Measurements from ENCODE around the gene DRAXIN. TPM values are rescaled to one million over a fixed set of nuclear protein-coding genes. Genes with fewer than 3 reads are reported as not detected.

Gene DRAXIN
- total RNA-seq, 1 donor: 0.27 TPM

DNA sequence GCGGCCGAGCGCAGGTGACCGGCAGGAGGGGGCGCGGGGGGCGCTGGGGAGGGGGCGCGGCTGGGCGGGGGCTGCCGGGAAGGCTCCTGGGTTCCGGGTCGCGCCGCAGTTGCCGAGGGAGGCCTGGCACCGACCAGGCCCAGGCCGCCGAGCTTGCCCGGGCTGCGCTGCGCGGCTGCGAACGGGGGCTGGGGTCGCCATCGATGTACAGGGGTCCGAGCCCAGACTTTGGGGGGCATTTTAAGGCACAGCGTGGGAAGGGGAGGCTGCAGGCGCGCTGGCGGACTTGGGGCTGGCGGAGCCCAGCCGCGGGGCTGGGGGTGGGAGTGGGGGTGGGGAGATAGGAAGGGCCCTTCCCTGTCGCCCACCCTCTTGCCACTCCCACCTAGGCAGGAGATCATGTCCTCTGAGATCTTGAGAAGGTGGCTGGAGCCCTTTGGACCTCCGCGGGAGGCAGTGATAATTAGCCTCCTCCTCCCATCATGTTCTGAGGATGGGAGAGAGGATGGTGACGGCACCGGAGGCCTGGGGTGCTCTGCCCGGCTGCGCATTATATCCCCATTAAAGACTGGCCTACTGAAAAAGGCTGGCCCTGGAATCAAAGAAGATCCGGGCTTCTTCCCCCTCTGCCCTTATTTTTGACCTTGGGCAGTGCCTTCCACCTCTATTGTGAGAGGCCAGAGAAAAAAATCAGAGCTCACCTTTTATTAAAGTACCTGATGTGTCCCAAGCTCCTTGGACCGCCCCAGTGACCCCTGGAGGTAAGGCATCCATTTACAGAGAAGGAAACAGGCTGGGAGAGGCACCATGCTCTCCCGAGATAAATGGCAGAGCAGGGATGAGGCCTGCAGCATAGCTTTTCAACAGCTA lies 36.3 kb upstream of the DRAXIN start:
- no peak for DNase-seq (ENCODE audit: low read depth in 2 of 3, low spot score in 2 of 3)

DNA sequence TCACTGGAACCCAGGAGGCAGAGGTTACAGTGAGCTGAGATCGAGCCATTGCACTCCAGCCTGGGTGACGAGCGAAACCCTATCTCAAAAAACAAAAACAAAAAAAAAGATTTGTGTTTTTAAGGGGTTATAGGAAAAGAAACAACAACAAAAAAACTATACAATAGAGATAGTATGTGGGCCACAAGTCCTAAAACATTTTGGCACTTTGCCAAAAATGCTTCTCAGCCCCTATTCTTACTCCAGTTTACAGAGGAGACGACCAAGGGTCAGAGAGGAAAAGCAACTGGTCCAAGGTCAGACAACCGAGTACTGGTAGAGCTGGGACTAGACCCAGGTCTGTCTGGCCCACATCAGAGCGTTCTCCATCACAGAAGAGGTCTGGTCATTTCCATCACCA lies 33.9 kb upstream of the DRAXIN start:
- no peak for DNase-seq (ENCODE audit: low read depth in 2 of 3, low spot score in 2 of 3)

DNA sequence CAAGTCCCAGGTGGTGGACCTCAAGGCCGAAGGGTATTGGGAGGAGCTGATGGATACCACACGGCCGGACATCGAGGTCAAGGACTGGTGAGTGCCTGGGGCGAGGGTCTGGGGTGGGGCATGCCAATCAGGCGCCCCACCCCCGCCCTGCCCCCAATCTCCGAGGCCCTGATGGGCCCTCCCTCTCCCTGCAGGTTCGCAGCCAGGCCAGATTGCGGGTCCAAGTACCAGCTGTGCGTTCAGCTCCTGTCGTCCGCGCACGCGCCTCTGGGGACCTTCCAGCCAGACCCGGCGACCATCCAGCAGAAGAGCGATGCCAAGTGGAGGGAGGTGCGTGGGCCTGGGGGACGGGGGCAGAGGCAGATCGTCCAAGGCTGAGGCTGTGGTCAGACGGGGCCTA lies 33.0 kb upstream of the DRAXIN start:
- no peak for DNase-seq (ENCODE audit: low read depth in 2 of 3, low spot score in 2 of 3)

DNA sequence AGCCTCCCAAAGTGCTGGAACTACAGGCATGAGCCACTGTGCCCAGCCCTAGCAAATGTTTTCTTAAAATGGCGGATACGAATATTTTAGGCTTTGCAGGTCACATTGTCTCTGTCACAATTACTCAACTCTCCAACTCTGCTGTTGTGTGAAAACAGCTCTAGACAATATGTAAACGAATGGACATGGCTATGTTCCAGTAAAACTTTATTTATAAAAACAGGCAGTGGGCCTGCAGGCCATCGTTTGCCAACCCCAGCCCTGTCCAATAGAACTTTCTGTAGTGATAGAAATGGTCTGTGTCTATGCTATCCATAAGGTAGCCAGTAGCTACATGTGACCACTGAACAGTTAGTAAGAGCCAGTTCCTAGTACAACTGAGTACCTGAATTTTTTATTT lies 31.8 kb upstream of the DRAXIN start:
- DNase-seq (ENCODE audit: low read depth in 2 of 3, low spot score in 2 of 3): no peak

DNA sequence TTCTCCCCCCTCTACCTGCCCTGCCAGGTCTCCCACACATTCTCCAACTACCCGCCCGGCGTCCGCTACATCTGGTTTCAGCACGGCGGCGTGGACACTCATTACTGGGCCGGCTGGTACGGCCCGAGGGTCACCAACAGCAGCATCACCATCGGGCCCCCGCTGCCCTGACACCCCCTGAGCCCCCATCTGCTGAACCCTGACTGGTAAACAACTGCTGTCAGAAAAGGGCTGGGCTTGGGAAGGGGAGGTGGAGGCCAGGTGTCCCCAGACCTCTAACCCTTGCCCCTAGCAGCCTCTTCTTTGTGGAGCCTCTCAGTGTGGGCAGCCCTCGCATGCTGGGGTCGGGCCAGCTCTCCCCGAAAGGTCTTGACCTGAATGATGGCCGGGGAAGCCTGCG lies 30.4 kb upstream of the DRAXIN start:
- no peak for DNase-seq (ENCODE audit: low read depth in 2 of 3, low spot score in 2 of 3)

DNA sequence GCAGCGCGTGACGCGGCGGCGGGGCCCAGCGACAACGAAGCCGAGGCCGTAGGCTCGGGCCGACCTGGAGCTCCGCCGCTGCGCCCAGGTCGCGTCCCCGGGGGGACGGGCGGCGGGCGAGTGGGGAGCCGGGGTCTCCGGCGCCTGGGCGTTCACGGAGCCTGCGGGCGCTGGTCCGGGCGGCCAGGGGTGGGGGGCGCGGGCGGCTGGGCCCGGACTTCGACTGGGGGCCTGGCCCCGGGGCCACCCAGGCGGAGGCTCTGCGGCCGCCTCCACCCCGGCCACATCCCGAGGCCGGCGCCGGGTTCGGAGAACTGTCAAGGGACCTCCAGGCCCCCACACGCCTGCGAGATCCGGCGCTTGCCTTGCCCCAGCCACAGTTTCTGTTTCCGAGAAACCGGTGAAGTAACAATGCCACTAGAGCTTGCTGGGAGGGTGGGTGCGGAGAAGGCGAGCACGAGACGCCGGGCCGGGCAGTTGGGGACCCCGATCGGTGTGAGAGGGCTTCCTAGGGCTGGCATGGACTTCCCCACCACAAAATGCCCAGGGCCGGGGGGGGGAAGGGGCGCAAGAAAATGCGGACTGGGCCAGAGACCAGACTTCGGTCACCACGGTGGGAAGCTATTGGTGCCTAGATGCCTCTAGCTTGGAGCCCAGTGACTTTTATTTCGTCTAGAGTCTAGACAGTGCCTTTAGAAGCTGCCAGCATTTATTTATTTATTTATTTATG lies 27.0 kb upstream of the DRAXIN start:
- DNase-seq (ENCODE audit: low read depth in 2 of 3, low spot score in 2 of 3): peak in 1 of 3 donors; percentile 61

DNA sequence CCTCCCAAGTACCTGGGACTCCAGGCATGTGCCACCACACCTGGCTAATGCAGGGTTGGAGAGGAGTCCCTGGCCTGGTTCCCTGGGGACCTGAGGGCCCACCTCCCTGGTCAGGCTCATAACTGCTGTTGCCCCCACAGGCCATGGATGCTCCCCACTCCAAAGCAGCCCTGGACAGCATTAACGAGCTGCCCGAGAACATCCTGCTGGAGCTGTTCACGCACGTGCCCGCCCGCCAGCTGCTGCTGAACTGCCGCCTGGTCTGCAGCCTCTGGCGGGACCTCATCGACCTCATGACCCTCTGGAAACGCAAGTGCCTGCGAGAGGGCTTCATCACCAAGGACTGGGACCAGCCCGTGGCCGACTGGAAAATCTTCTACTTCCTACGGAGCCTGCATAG lies 23.0 kb upstream of the DRAXIN start:
- DNase-seq (ENCODE audit: low read depth in 2 of 3, low spot score in 2 of 3): no peak

DNA sequence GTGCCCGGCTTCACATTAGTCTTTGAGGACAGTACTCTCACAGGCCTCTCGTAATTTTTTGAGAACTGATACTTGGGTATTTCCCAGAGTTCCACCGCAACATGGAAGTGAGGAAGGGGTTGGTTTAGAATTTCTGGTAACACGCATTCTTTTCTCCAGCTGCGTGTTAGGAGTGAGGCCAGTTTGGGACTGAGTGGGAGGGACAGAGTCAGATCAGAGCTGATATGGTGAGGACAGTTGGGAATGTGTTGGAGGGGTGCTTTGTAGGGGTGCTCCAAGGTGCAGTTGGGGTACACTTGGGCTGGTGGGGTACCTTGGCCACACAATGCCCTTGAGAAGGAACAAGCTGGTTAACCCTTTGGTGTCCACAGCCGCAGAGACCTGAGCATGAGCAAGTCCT lies 20.8 kb upstream of the DRAXIN start:
- no peak for DNase-seq (ENCODE audit: low read depth in 2 of 3, low spot score in 2 of 3)

DNA sequence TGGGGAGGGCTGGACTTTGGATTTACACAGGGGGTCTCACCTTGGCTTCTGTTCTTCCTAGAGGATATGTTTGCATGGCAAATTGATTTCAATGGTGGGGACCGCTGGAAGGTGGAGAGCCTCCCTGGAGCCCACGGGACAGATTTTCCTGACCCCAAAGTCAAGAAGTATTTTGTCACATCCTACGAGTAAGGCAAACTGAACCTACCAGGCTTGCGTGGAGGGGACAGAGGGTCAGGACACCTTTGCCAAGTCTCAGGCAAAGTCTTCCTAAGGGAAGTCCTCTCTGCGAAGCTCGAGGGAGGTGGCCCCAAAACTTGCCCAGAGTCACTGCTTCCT lies 20.3 kb upstream of the DRAXIN start:
- no peak for DNase-seq (ENCODE audit: low read depth in 2 of 3, low spot score in 2 of 3)

DNA sequence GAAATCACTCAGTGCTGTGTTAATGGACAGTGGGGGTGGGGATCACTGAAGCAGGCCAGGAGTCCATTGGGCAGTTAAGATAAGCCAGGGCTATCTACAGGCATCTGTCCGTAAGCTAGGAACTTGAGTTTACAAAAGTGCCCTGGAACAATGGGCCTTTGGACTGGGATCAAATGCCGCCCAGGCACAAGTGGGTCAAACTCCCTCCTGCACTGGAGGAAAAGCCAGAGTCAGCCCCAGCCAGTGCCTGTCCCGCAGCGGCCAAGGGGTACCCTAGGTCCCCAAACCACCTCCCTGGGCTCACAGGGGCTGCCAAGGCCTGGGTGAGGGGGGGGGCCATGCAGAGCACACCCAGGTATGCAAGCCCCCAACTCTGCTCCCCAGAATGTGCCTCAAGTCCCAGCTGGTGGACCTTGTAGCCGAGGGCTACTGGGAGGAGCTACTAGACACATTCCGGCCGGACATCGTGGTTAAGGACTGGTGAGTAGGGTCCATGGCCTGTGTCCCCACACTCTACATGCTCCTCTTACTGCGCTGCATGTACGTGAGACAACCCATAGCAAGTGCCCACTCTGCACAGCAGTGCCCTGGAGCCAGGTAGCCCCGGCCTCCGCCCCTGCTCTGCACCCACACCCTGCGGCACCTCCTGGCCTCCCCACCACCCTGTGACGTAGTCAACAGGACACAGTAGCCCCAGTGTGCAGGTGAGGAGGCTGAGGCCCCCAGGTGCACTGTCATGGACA lies 19.8 kb upstream of the DRAXIN start:
- no peak for DNase-seq (ENCODE audit: low read depth in 2 of 3, low spot score in 2 of 3)

DNA sequence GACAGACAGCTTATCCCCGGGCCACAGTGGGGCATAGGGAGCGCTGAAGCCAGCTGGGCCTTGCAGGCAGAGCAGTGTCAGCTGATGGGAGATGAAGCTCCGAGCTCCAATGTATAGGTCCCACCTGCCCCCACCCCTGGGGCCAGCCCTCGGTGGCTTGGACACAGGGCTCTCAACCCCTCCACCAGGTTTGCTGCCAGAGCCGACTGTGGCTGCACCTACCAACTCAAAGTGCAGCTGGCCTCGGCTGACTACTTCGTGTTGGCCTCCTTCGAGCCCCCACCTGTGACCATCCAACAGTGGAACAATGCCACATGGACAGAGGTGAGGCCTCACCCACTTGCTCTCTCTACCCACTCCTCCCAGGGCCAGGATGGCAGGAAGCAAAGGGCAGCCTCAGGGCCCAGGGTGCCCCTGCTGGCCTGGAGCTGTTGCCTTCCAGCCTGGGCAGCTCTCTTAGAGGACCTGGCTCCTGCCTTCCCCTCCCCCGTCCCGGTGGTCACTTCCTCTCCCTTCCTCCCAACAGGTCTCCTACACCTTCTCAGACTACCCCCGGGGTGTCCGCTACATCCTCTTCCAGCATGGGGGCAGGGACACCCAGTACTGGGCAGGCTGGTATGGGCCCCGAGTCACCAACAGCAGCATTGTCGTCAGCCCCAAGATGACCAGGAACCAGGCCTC lies 18.3 kb upstream of the DRAXIN start:
- no peak for DNase-seq (ENCODE audit: low read depth in 2 of 3, low spot score in 2 of 3)

DNA sequence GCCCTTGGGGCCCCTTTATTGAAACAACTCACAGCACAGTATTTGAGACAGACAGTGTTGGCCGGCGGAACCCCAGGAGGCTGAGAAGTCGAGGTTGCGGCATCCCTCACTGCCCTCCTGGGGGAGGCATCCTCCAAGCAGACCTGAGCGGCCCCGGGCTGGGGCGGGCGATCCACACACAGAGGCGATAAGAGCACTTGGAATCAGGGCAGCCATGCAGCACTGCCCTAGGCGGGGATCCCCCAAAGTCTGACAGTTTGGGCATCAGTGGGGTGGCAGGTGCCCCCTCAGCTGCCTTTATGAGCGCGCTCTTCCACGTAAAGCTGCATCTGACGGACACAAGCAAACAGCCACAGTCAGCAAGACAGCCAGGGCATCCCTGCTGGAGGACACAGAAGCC lies 17.0 kb upstream of the DRAXIN start:
- DNase-seq (ENCODE audit: low read depth in 2 of 3, low spot score in 2 of 3): no peak

DNA sequence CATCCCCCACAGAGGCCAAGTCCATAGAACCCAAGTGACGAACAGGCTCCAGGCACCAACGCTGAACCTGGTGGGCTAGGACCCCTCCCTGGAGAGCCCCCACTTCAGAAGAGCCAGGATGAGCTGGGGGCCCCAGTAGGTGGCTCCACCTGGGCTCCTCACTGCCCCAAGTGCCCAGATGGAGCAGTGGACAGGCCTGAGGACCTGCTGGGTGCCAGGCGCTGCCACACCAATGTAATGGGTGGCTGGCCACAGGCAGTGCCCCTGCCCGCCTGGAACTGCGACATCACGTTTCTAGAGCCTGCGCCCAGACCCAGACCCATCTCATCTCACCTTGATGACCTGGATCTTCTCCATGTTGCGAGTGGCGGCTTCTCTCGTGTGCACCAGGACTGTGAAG lies 16.2 kb upstream of the DRAXIN start:
- no peak for DNase-seq (ENCODE audit: low read depth in 2 of 3, low spot score in 2 of 3)

DNA sequence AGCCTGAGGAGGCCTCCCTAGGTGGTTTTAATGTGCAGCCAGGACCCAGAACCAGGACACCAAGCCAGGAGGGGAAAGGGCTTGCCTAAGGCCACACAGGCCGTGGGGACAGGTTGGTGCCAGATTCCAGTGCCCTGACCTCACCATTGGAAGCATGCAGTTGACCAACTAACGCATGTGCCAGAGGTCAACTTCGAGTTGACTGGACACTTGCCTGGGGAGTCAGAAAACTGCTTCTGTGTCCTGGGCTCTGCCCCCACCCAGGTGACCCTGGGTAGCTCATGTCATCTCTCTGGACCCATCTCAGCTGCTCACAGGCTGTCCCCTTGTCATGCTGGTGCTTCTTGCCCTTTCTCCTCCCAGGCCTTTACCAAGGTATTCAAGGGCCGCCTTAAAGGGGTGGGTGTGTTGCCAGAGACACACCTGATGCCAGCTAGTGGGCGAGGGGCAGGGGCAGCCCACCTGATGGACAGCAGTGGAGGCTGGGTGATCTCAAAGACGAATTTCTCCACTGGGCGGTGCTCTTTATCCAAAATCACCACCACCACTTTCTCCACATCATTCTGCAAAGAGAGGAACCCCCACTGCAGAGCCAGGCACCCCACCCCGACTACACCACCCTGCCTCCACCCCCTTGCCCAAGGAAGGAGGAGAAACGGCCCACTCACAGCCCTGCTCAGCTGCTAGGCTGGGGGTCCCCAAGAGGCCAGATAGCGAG lies 15.0 kb upstream of the DRAXIN start:
- DNase-seq (ENCODE audit: low read depth in 2 of 3, low spot score in 2 of 3): no peak

DNA sequence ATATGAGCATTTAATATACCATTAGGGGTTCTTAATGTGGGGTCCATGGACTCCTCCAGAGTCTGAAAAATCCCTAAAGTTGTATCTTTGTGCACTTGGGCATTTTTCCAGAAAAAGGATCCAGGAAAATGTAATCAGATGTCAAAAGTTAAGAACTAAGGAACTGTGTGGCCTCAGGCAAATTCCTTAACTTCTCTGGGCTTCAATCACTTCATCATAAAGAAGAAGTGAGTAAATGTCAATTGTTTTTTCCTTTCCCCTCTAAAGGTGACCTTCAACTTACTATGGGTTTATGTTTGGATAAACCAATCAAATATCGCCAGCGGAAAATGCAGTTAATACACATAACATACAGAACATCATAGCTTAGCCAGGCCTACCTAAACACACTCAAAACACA lies 13.1 kb upstream of the DRAXIN start:
- no peak for DNase-seq (ENCODE audit: low read depth in 2 of 3, low spot score in 2 of 3)

DNA sequence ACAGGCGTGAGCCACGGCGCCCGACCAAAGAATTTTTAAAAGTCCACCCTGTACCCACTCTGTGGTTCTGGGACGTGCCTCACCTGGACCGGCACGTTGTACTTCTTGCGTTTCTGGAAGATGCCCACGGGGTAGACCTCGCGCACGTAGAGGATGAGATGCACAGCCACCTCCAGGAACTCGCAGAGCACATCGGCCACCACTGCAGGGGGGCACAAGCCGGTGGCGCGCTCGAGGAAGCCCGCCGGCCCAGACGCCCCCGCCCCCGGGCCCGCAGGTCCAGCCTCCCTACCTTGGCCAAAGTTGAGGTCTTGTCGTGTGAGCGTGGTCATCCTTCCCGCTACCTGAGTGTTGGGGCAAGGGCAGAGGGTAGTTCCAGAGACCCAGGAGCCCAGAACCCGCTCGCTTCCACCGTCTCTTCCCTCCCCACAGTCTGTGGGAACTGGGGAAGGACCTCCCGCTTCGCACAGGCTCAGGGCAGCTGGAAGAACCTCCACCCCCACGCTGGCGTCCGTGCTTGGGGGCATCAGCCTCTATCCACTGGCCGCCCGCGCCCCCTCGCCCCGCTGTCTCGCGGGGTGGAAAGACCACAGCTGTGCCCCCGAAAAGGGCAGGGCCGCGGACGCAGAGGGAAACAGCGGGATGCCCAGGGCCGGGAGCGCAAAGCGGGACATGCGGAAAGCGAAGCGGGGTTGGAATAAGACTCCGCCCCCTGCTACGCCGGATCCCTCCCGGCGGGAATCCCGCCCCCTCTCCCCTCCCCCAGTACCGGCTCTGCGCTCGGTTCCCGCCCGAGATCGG lies 11.0 kb upstream of the DRAXIN start:
- peak in 1 of 3 donors; percentile 19 for DNase-seq (ENCODE audit: low read depth in 2 of 3, low spot score in 2 of 3)

DNA sequence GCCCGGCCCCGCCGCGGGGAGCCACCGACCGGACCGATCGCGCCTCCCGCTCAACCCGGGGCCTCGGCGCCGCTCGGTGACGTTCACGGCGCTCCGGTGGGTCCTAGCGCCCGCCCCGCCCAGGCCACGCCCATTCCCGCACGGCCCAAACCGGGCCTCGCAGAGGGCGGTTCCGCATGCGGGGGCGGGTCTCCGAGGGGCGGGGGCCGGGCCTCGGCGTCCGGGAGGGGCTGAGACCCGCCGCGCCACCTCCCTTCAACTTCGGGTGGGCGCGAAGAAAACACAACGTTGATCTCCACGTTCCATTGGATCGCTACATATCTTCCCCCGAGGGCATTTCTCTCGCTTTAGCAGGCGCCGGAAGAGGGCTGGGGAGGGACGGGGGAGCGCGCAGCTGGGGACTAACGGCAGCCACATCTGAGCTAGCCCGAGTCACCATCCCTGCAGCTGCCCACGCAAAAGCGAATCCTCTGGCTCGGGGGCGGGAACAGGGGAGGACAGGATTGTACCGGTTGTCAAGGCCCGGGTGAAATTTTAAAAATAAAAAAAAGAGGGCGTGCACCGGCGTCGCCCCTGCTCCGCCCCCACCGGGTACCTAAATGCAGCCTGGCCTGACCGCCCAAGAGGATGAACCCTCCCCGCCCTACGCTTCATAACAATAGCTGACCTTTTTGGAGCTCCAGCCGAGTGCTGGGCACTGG lies 10.3 kb upstream of the DRAXIN start, which contains the start of gene MAD2L2:
Gene MAD2L2 (minus strand): TSS at position 78 of the 701 bp plus-strand sequence. CDS start 547 bp downstream, outside the sequence.
- DNase-seq (ENCODE audit: low read depth in 2 of 3, low spot score in 2 of 3): peak; percentile 73 to 88 (median 87)

DNA sequence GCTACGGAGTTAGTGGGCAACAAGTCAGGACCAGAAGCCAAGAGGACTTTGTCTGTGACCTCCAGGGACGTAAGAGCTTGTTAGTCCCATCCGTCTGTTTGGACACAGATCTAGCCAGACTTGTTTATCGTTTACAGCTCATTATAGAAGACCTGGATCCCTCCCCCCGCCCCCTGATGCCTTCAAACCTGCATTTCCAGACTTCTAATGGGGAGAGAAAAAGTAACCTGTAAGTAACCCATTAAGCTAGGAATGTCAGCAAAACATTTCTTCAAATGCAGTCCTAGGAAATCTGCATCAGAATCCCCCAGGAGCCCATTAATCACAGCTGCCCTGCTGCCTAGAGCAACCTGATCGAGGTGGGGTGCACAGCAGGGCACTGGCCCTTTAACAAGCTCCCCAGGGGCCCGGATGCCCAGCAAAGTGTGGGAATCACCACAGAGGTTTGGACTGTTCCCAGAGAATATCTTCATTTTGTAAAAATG lies 9.2 kb upstream of the DRAXIN start:
- no peak for DNase-seq (ENCODE audit: low read depth in 2 of 3, low spot score in 2 of 3)

DNA sequence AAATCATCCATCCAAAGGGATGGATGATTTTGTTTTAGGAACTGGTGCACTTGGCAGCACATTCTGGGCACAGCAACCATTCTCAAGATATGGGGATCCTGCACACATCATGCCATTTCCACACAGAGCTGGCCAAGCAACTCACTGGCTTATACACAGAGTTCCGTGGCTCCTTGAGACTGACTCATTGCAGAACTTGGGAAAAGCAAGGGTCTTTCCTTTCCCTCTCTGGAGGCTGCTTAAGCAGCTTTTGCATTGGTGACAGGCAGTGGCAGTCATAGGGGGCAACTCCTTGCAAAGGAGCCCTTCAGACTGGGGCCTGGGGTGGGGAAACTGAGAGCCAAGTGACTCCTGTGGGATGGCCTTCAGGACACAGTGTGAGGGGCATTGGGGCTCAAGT lies 8.7 kb upstream of the DRAXIN start:
- no peak for DNase-seq (ENCODE audit: low read depth in 2 of 3, low spot score in 2 of 3)
